ENCODE results near the gene SMIM12.

The SMIM12 gene, protein sequence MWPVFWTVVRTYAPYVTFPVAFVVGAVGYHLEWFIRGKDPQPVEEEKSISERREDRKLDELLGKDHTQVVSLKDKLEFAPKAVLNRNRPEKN
- 35.8 reads per million, percentile 60 among the genes with 10 or more reads in this experiment for total RNA-seq

DNA sequence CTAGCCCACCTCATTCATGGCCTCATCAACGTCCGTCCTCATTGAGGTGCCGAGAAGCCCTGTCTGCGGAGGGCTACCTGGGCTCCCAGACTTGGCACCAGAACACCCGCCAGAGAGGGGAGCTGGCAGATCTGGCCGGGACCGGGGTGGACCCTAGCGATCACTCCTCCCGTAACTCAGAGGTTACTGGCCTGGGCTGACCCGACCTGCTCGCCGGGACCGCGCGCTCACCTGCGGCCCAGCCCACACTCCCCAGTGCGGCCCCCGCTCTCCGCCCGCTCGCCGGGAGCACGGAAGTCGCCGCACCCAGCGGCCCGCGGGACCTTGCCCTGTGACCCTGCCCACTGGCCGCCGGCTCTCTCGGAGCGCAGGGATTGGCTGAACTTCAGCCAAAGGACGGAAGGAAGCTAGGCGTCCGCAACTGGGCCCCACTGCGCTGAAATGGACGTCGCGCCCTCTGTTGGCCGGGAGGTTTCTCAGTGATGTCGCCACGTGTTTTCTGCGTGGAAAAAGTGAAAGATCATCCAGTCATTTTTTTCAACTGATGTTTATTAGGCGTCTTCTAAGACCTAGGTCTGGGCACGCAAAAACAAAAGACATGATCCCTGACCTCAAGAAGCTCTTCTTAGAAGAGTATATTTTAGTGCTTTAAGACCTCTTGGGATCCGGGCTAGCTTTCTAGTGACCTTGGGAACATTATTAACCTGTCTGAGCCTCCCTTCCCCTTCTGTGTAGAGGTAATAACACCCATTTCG lies at the start of gene SMIM12:
Gene SMIM12 (minus strand): TSS at position 304 of the 755 bp plus-strand sequence. CDS start 3,772 bp downstream, outside the sequence.
- DNase-seq, result peak; percentile 83

DNA sequence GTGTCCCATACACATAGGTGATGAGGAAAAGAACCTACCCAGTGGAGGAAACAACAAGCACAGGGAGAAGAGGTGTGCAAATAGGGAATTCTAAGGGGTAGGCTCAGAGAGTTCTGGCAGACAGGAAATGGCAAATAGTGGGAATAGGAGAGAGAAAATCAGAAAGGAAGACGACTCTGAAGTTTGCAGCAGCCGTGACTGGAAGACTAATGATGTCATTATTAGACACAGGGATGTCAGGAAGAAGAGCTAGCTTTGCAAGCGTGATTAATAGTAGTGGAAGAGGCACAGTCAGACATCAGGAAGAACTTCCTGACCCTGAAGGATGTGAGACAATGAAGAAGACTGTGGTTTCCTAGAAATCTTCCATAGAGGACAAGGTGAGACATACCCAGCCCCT lies 48.8 kb upstream of the SMIM12 start:
- DNase-seq, result no peak

DNA sequence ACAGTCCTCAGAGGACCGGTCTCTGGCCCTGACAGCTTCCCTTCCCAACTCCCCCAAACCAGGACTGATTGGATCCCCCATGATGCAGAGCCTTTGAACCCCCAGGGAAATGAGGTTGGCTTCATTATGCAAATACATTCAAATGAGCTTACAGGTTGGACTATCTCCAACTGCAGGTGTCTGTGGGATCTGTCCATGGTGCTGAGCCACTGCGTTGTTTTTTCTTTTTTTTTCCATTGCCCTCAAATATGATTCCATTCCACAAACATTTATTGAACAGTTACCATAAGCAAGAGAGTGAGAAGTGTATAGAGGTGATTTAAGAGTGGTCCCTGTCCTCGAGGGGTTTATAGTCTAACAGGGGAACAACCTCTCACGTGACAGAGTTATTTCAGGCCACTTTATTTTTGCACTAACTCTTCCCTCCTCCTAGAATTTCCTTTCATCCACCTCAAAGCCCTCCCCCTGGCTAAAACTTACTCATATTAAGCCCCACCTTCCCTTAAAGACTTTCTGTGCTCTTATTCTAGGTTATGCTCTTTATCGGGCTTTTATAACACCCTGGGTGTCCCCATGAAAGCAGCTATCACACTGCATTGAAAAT lies 48.0 kb upstream of the SMIM12 start:
- DNase-seq, result no peak

DNA sequence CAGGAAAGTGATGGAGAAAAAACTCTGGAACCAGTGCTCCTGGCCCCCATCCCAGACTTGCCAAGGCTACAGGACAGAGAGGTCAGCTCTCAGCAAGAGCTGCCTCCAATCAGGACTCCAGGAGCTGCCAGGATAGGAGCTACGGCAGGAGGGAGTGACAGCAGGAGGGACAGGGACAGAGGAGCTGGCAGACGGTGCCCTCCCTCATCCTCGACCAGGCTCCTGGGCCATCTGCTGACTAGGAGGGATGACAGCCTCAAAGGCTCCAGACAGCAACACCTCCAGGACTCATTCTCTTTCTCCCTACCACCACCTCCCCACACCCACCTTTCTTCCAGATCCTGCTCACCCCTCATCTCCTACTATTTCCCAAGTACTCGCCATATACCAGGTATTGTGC lies 47.2 kb upstream of the SMIM12 start:
- DNase-seq, result no peak

DNA sequence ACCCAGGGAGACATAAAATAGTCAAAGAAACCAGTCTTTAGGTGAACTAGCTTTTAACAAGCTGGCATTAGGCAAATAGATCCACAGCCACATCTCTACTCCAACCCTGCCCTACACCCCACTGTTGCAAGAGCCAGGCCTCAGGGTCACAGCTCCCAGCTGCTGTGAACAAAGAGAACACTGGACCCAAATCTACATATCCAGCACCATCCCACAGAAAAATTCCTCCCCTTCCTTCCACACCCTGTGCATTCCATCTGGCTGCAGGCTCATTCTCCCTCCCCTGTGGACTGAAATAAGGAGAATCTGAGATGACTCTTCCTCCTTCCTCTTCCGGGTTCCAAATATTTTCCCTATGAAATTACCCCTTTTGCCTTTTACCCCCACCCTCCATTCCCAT lies 46.7 kb upstream of the SMIM12 start:
- no peak for DNase-seq

DNA sequence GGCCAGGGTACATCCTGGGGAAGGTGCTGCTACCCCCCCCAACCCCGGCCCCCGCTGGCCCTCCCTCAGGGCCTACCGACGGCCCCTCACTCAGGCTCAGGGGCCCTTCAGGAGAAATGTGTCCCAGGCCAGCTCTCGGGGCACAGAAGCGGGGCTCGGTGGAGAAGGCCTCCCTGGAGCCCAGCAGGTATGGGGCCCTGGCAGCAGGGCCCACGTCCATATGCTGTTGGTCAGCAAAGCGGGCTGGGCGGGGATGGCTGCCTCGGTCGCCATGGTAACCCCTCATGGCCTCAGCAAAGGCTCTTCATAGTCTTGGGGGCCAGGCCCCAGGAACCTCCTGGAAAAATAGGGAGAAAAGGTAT lies 45.5 kb upstream of the SMIM12 start:
- DNase-seq, result no peak

DNA sequence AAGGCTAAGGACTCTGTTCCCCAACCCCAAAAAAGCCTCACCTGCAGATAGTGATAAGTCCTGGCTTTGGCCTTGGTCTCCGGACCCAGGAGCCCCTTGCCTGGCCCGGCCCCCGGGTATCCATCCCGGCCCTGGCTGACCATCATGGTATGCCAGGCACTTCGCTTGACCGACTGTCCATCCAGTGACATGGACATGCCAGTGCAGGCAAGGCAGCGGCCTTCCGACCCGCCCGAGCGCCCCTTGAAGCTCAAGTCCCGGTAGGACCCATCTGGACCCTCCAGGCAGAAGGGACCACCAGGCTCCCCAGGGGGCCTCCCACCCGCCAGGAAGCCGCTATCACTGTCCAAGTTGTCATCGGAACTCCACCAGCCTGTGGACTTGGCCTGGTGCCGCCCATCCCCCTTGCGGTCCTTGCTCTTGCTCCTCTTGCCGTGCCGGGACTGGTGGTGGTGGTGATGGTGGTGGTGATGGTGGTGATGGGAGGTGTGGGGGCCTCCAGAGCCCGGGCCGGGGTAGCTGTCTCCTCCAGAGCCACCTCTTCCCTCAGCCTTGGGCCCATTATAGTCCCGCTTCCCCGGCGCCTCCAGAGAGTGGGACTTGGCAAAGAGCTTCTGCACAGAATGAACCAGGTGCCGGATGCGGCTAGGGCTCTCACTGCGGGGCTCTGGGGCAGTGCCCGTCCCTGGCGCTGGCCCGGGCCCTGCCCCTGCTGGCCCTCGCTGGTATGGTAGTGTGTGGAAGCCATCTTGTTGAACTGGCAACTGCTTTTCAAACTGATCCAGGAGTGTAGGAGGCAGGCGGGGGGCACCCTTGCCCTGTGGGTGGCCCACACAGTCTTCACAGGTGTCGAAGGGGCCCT lies 44.9 kb upstream of the SMIM12 start:
- DNase-seq, result no peak

DNA sequence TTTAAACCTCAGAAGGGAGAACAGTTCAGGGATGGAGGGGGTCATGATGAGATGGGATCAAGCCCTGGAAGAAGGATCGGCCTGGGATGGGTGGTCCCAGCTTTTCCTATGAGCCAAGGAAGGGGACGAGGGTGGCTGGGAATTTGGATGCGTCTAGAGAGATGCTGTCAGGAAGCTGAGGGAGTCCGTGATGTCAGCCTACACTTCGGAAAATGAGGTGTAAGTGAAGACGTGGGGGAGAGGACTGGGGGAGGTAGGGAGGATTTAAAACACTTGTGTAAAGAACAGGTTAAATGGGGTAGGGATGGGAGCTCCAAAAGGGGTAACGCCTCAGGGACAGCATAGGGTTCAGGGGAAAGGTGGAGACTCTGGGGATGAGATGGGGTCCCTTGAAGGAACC lies 42.4 kb upstream of the SMIM12 start:
- DNase-seq, result no peak

DNA sequence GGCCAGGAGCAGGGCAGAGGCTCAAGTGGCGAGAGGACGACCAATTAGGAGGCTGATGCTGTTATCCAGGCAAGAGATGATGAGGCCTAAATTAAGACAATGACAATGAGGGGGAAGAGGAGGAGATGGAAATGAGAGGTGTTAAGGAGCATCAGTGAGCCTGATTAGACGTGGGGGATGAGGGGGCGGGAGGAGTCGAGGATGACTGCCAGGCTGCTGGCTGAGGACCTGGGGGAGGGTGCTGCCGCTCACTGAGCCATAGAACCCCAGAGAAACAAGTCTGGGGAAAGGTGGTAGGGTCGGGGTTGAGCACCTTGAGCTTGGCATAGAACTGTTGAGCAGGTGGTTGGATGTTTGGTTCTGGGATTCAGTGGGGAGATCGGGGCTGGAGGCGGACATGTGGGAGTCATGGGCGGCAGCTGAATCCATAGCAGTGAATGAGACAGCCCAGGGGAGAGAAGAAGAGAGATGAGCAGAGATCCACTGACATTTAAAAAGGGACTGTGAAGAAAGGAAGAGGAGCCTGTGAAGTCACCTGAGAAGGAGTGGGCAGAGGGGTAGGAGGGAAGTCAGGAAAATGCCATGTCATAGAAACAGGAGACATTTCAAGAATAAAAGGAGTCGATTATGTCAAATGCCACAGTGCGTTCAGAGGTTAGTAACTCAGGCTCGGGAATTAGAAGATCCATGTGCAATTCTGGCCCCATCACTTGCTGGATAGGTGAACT lies 41.4 kb upstream of the SMIM12 start:
- DNase-seq, result no peak

DNA sequence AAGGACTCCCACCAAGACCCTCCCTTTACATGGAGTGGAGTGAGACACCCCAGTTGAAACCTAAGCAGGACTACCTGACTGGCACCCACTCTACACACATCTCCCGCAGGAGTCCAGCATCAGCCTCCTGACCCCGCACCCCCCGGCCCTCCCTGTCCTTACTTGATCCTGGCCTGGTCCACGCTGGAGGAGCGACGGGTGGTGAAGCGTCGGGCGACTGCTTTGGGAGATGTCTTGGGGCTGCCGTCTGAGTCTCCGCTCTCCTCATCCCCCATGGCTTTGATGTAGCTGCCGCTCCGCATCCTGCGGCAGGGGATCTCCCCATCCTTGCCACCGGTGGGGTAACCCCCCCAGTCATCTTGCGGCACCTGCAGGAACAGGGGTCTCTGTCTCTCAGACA lies 40.4 kb upstream of the SMIM12 start:
- DNase-seq, result no peak

DNA sequence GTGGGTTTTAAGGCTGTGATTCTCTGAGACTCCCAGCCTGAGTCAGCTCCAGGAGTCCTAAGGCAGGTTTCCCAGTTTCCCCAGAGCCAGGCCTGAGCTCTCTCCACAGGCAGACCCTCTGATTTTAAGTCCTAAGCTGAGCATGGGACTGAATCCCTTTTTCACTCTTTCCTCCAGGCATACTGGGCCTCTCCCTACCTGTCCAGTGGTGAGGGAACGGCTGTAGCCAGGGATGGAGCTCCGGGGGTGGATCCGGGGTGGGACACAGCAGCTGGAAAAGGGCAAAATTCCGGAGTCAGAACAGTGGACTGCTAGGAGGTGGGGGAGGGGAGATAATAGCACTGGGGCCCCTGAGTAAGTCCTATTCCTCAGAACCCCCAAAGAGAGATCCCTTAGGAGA lies 39.9 kb upstream of the SMIM12 start:
- DNase-seq, result no peak

DNA sequence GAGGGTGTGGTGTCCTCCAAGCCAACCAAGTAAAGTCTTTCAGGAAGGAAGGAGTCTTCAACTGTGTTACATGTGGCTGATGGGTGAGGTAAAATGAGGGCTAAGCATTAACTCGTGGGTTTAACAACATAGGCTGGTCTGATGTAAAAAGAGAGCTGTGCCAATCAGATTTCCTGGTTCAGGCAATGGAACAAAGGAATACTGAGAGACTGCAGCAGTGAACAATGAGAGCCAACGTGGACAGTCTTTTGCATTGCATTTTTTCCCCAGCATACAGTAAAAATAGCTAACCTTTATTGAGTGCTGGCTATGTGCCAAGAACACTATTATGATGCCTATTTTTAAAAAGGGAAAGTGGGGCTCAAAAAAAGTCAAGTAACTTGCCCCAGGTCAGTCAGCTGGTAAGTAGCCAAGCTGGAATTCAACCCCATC lies 38.8 kb upstream of the SMIM12 start:
- DNase-seq, result no peak

DNA sequence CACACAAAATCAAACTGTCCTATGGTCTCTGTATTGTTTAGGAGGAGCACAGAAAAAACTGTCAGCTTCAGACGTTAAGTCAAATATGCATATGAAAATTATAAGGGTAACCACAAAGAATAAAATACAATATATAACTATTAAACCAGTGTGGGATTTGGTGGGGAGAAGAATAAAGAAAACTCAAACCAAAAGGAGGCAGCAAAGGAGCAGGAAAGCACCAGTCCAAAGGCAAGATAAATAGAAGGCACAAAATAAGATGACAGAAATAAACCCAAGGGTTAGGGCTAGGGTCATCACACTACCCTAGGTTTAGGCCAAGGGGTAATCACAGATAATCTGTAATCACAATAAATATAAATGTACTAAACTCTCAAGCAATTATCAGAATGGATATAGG lies 37.1 kb upstream of the SMIM12 start:
- DNase-seq, result no peak

DNA sequence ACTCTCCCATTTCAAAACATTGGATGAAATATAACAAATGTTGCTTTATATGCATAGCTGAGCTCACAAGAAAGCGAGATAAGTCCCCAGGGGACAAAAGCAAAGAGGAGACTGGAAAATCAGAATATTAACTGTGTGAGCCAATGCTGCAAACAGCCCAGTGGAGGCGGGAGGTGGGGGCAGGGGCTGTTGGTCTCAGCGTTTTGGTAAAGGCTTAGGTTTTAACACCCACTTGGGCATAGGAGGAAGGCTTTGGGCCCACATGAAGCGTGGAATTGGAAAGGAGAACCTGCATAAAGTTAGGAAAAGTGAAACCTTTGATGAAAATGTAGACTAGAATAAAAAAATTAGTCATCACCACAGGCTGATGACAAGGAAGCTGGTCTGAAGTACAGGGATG lies 30.2 kb upstream of the SMIM12 start:
- no peak for DNase-seq

DNA sequence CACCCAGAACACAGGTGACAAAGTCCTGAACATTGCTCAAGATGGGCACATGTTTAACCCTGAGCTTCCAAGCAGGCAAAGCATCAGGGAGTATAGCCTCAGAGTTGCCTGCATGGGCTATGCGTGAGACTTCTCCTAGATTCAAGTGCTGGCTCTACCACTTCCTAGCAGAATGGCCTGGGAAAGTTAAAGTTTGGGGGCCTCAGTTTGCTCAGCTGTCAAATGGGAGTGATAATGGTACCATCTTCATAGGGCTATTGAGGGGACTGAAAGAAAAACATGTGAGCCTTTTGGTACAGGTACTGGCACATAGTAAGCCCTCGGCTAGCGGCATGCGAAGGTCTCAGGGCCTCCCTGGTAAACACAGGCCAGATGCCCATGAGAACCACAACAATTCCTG lies 28.0 kb upstream of the SMIM12 start:
- no peak for DNase-seq

DNA sequence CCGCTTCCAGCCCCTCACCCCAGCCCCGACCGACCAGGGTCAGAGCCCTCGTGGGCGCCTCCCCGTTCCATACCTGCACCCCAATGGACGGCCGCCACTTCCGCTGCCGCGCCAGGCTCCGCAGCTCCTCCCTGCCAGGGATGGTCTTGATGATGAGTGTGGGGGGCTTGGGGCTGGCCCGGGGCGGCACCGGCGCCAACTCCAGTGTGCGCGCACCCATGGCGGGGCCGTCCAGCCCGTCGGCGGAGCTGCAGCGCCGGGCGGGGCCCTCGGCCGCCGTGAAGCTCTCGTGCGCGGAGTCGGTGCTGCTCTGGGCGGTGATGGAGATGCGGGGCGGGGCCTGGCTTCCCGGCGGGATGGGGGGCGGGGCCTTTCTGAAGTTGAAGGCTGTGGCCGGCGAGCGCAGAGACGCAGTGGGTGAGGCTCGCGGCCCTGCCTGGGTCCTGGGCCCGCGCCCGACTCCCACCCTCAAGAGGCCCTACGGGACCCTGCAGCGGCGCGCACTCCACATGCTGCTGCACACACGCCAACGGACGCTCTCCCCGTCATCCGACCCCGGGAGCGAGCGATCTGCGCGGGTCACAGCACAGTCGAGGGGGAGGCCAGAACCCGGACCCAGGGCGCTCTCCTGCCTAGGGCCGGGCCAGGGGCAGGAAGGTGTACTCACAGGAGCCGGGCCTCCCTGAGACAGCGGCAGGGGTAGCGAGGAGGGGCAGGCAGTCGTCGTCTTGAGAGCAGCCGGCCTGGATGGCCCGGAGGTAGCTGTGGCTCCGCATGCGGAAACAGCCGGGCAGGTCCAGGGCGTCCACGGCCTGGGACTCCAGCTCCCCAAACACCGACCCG lies 26.1 kb upstream of the SMIM12 start:
- DNase-seq, result no peak

DNA sequence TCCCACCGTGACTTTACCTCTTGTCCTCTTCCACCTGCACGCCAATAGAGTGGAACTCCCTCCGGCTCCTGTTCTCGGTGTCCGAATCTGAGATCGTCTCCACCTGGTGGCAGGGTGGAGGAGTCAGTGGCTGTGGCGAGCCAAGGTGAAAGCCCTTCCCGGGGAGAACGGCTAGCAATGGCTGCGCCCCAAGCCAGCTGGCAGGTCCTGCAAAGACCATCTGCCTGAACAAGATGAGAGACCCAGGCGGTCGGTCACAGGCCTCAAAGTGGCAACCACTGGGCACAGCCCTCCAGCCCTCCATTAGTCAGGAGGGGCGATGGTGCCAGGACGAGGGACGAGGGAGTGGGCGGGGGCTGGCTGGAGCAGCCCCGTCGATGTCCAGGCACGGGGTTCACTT lies 25.4 kb upstream of the SMIM12 start:
- DNase-seq, result no peak

DNA sequence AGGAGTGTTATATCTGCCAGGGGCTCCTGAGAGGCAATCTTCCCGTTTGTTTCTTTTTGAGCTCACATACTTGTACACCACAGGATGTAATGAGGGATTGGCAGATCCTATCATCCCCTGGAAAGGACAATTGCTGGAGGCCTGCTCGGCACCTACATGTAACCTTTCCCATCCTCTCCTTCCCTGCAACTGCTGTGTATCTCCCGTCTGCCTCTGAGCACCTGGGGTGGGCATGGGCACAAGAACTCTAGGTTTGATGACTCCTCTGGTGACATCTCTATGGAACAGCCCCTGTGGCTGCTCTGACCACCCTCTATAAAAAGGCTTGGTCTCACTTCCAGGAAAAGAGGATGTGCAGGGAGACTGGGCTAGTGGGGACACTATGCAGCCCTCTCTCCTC lies 25.0 kb upstream of the SMIM12 start:
- DNase-seq, result no peak

DNA sequence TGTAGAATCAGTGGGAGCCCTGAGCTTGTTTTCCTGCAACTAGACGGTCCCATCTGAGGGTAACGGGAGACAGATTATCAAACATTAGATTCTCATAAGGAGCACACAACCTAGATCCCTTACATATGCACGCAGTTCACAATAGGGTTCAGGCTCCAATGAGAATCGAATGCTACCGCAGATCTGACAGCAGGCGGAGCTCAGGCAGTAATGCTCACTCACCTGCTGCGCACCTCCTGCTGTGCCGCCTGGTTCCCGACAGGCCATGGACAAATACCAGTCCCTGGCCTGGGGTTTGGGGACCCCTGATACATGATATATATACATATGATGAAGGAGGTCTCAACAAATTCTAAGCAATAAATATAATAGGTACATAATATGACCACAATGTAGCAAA lies 19.7 kb upstream of the SMIM12 start:
- DNase-seq, result no peak

DNA sequence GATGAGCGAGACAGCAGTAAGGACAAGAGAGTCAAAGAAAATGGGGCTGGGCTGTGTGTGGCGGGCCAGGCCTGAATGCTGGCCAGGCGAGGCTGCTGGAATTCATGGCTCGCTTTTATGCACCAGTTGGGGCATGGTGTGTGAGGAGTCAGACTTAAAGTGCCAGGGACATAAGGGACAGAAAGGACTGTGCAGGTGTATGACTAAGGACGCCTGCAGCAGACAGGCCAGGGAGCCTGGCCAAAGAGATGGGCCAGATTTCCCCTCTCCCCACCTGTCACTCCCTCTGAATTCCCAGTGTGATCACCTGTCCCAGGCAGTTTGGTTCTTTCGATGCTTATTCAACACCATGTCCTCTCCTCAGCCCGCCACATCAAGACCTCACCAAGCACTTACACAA lies 16.9 kb upstream of the SMIM12 start:
- no peak for DNase-seq

DNA sequence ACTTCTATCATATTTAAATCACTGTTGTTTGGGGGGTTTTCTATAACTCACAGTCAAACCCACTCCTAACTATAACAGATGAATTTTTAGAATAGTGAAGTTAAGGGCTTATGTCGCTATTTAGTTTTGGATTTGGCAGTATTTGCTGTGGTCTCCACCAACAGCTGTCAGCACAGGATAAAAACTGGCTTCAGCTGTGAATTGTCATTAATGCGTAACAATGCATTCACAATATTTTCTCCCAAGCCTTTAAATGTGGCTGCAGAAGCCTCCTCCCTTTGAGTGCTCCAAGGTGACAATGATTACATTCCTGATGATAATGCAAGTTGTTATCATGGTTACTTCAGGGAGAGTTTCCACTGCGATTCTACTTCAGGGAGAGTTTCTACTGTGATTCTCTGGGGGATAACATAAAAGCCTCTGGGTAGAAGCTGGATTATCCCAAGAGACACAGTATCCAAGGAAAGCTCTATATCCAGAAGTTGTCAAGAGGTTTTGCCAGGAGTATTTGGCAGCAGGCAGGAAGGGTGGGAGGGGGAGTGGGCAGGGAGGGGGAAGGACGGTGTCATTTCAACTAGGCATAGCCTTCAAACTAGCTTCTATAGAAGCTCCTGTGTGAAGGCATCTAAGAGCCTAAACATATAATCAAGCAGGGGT lies 14.9 kb upstream of the SMIM12 start:
- DNase-seq, result no peak
